ENCODE data around the gene BNC2. TPM values are rescaled to one million over a fixed set of nuclear protein-coding genes. Genes with fewer than 3 reads are reported as not detected.
A peak's percentile ranks its signal among the peaks of the same experiment; 100 is the strongest.

BNC2 gene
- polyA plus RNA-seq, 1 donor: 8.9 TPM

GRCh38 chr9:16585591-16585990 is 284.9 kb downstream of the BNC2 start:
- Histone ChIP-seq H3K27ac (ENCODE audit: low read length) (no peak overlapping the region), H3K4me3 (ENCODE audit: low read length) (no peak overlapping the region), H3K4me1 (ENCODE audit: control insufficient read depth, insufficient read depth, low read length) (no peaks in the 10 kb centered on the region), H3K36me3 (ENCODE audit: control insufficient read depth, insufficient read depth, low read length) (peaks cover 5% of the 10 kb centered on the region), H3K27me3 (ENCODE audit: control insufficient read depth, insufficient read depth, low read length) (no peaks in the 10 kb centered on the region), H3K9me3 (ENCODE audit: control insufficient read depth, low read depth, low read length) (no peaks in the 10 kb centered on the region)
- no peak for DNase-seq
- 50% methylated on average over 1 of the region's 4 CpGs for WGBS (ENCODE audit: insufficient coverage, low lambda C conversion rate)

GRCh38 chr9:16579872-16580432 is 290.5 kb downstream of the BNC2 start:
- Histone ChIP-seq H3K4me1 (ENCODE audit: control insufficient read depth, insufficient read depth, low read length) (no peaks in the 10 kb centered on the region), H3K27me3 (ENCODE audit: control insufficient read depth, insufficient read depth, low read length) (no peaks in the 10 kb centered on the region), H3K27ac (ENCODE audit: low read length) (no peak overlapping the region), H3K4me3 (ENCODE audit: low read length) (no peak overlapping the region), H3K36me3 (ENCODE audit: control insufficient read depth, insufficient read depth, low read length) (peaks cover 5% of the 10 kb centered on the region), H3K9me3 (ENCODE audit: control insufficient read depth, low read depth, low read length) (no peaks in the 10 kb centered on the region)
- no CpG with 5 or more reads among the region's 2 CpGs for WGBS (ENCODE audit: insufficient coverage, low lambda C conversion rate)
- DNase-seq: no peak

GRCh38 chr9:16575986-16576245 is 294.6 kb downstream of the BNC2 start:
- DNase-seq: no peak
- Histone ChIP-seq H3K27ac (ENCODE audit: low read length) (no peak overlapping the region), H3K4me3 (ENCODE audit: low read length) (no peak overlapping the region), H3K36me3 (ENCODE audit: control insufficient read depth, insufficient read depth, low read length) (no peaks in the 10 kb centered on the region), H3K9me3 (ENCODE audit: control insufficient read depth, low read depth, low read length) (no peaks in the 10 kb centered on the region), H3K4me1 (ENCODE audit: control insufficient read depth, insufficient read depth, low read length) (no peaks in the 10 kb centered on the region), H3K27me3 (ENCODE audit: control insufficient read depth, insufficient read depth, low read length) (no peaks in the 10 kb centered on the region)
- no CpG with 5 or more reads among the region's 3 CpGs for WGBS (ENCODE audit: insufficient coverage, low lambda C conversion rate)

- Histone ChIP-seq H3K4me3 (ENCODE audit: low read length) (no peak overlapping the region), H3K36me3 (ENCODE audit: control insufficient read depth, insufficient read depth, low read length) (no peaks in the 10 kb centered on the region), H3K27ac (ENCODE audit: low read length) (no peak overlapping the region), H3K4me1 (ENCODE audit: control insufficient read depth, insufficient read depth, low read length) (no peaks in the 10 kb centered on the region), H3K9me3 (ENCODE audit: control insufficient read depth, low read depth, low read length) (no peaks in the 10 kb centered on the region), H3K27me3 (ENCODE audit: control insufficient read depth, insufficient read depth, low read length) (no peaks in the 10 kb centered on the region)
- 56% methylated on average over 3 of the region's 11 CpGs for WGBS (ENCODE audit: insufficient coverage, low lambda C conversion rate)
- DNase-seq: no peak
These were observed 295.1 kb downstream of the BNC2 start for GRCh38 chr9:16575142-16575985.

GRCh38 chr9:16572005-16572734 is 298.3 kb downstream of the BNC2 start:
- Histone ChIP-seq H3K4me1 (ENCODE audit: control insufficient read depth, insufficient read depth, low read length) (no peaks in the 10 kb centered on the region), H3K27me3 (ENCODE audit: control insufficient read depth, insufficient read depth, low read length) (no peaks in the 10 kb centered on the region), H3K4me3 (ENCODE audit: low read length) (no peak overlapping the region), H3K36me3 (ENCODE audit: control insufficient read depth, insufficient read depth, low read length) (no peaks in the 10 kb centered on the region), H3K9me3 (ENCODE audit: control insufficient read depth, low read depth, low read length) (no peaks in the 10 kb centered on the region), H3K27ac (ENCODE audit: low read length) (no peak overlapping the region)
- WGBS (ENCODE audit: insufficient coverage, low lambda C conversion rate): 55% methylated on average over 4 of the region's 5 CpGs
- DNase-seq: no peak

GRCh38 chr9:16571127-16571802 is 299.2 kb downstream of the BNC2 start:
- H3K9me3 ChIP-seq (ENCODE audit: control insufficient read depth, low read depth, low read length): no peaks in the 10 kb centered on the region
- DNase-seq: peak; percentile 12 to 33
- WGBS (ENCODE audit: insufficient coverage, low lambda C conversion rate): 23% methylated on average over 7 of the region's 7 CpGs
- H3K27me3 ChIP-seq (ENCODE audit: control insufficient read depth, insufficient read depth, low read length): no peaks in the 10 kb centered on the region
- H3K4me1 ChIP-seq (ENCODE audit: control insufficient read depth, insufficient read depth, low read length): no peaks in the 10 kb centered on the region
- H3K4me3 ChIP-seq (ENCODE audit: low read length): no peak overlapping the region
- H3K27ac ChIP-seq (ENCODE audit: low read length): no peak overlapping the region
- no peaks in the 10 kb centered on the region for H3K36me3 ChIP-seq (ENCODE audit: control insufficient read depth, insufficient read depth, low read length)

- Histone ChIP-seq H3K36me3 (ENCODE audit: control insufficient read depth, insufficient read depth, low read length) (no peaks in the 10 kb centered on the region), H3K4me3 (ENCODE audit: low read length) (no peak overlapping the region), H3K4me1 (ENCODE audit: control insufficient read depth, insufficient read depth, low read length) (no peaks in the 10 kb centered on the region), H3K27ac (ENCODE audit: low read length) (no peak overlapping the region), H3K9me3 (ENCODE audit: control insufficient read depth, low read depth, low read length) (no peaks in the 10 kb centered on the region), H3K27me3 (ENCODE audit: control insufficient read depth, insufficient read depth, low read length) (no peaks in the 10 kb centered on the region)
- no peak for DNase-seq
- 100% methylated on average over 1 of the region's 2 CpGs for WGBS (ENCODE audit: insufficient coverage, low lambda C conversion rate)
These were observed 307.0 kb downstream of the BNC2 start for GRCh38 chr9:16563446-16563845.

- no peak overlapping the region for H3K4me3 ChIP-seq (ENCODE audit: low read length)
- no CpG with 5 or more reads among the region's 4 CpGs for WGBS (ENCODE audit: insufficient coverage, low lambda C conversion rate)
- no peaks in the 10 kb centered on the region for H3K4me1 ChIP-seq (ENCODE audit: control insufficient read depth, insufficient read depth, low read length)
- H3K9me3 ChIP-seq (ENCODE audit: control insufficient read depth, low read depth, low read length): no peaks in the 10 kb centered on the region
- DNase-seq: no peak
- no peaks in the 10 kb centered on the region for H3K36me3 ChIP-seq (ENCODE audit: control insufficient read depth, insufficient read depth, low read length)
- no peak overlapping the region for H3K27ac ChIP-seq (ENCODE audit: low read length)
- no peaks in the 10 kb centered on the region for H3K27me3 ChIP-seq (ENCODE audit: control insufficient read depth, insufficient read depth, low read length)
These were observed 309.3 kb downstream of the BNC2 start for GRCh38 chr9:16561121-16561520.

GRCh38 chr9:16559418-16560188 is 310.9 kb downstream of the BNC2 start:
- no peaks in the 10 kb centered on the region for H3K4me1 ChIP-seq (ENCODE audit: control insufficient read depth, insufficient read depth, low read length)
- no peak overlapping the region for H3K4me3 ChIP-seq (ENCODE audit: low read length)
- 71% methylated on average over 3 of the region's 6 CpGs for WGBS (ENCODE audit: insufficient coverage, low lambda C conversion rate)
- H3K36me3 ChIP-seq (ENCODE audit: control insufficient read depth, insufficient read depth, low read length): no peaks in the 10 kb centered on the region
- H3K27me3 ChIP-seq (ENCODE audit: control insufficient read depth, insufficient read depth, low read length): no peaks in the 10 kb centered on the region
- DNase-seq: no peak
- H3K27ac ChIP-seq (ENCODE audit: low read length): no peak overlapping the region
- H3K9me3 ChIP-seq (ENCODE audit: control insufficient read depth, low read depth, low read length): no peaks in the 10 kb centered on the region

- Histone ChIP-seq H3K36me3 (ENCODE audit: control insufficient read depth, insufficient read depth, low read length) (peaks cover 10% of the 10 kb centered on the region), H3K9me3 (ENCODE audit: control insufficient read depth, low read depth, low read length) (no peaks in the 10 kb centered on the region), H3K4me3 (ENCODE audit: low read length) (no peak overlapping the region), H3K27ac (ENCODE audit: low read length) (no peak overlapping the region), H3K4me1 (ENCODE audit: control insufficient read depth, insufficient read depth, low read length) (no peaks in the 10 kb centered on the region), H3K27me3 (ENCODE audit: control insufficient read depth, insufficient read depth, low read length) (no peaks in the 10 kb centered on the region)
- no peak for DNase-seq
- no CpG with 5 or more reads among the region's 1 CpG for WGBS (ENCODE audit: insufficient coverage, low lambda C conversion rate)
These were observed 314.7 kb downstream of the BNC2 start for GRCh38 chr9:16555802-16556201.
